HG02610 (cell line): ENCODE results near the gene LRMDA.

ENCODE experiments used
- ATAC-seq: cut with Tn5 transposase; IDR thresholded peaks from one replicate; pipeline ENCODE4 v1.9.1; 2021; ENCODE audit warnings: mild to moderate bottlenecking, moderate library complexity; ENCODE audit not compliant: unreplicated experiment

LRMDA gene

GRCh38 chr10:76033457-76034196 lies 602.2 kb downstream of the LRMDA start:
- ATAC-seq = no peak

- ATAC-seq = no peak
These were observed 603.2 kb downstream of the LRMDA start for GRCh38 chr10:76034353-76035205.

- no peak for ATAC-seq
These were observed 604.0 kb downstream of the LRMDA start for GRCh38 chr10:76035206-76036110.

- peak; percentile 69 for ATAC-seq
These were observed 604.9 kb downstream of the LRMDA start for GRCh38 chr10:76036111-76036940.

- no peak for ATAC-seq
These were observed 605.5 kb downstream of the LRMDA start for GRCh38 chr10:76036962-76037361.

- no peak for ATAC-seq
These were observed 606.2 kb downstream of the LRMDA start for GRCh38 chr10:76037531-76038155.

- no peak for ATAC-seq
These were observed 607.3 kb downstream of the LRMDA start for GRCh38 chr10:76038696-76039095.

- no peak for ATAC-seq
These were observed 608.8 kb downstream of the LRMDA start for GRCh38 chr10:76040107-76040829.

GRCh38 chr10:76040830-76041220 lies 609.4 kb downstream of the LRMDA start:
- no peak for ATAC-seq

GRCh38 chr10:76041551-76041950 lies 610.1 kb downstream of the LRMDA start:
- no peak for ATAC-seq

GRCh38 chr10:76043261-76043660 lies 611.8 kb downstream of the LRMDA start:
- no peak for ATAC-seq

- no peak for ATAC-seq
These were observed 613.3 kb downstream of the LRMDA start for GRCh38 chr10:76044751-76045150.

GRCh38 chr10:76045174-76045573 lies 613.8 kb downstream of the LRMDA start:
- ATAC-seq = no peak

- no peak for ATAC-seq
These were observed 616.1 kb downstream of the LRMDA start for GRCh38 chr10:76047521-76047920.

- ATAC-seq = no peak
These were observed 618.3 kb downstream of the LRMDA start for GRCh38 chr10:76049581-76050290.

GRCh38 chr10:76050291-76050625 lies 618.8 kb downstream of the LRMDA start:
- ATAC-seq = no peak

- ATAC-seq = no peak
These were observed 619.8 kb downstream of the LRMDA start for GRCh38 chr10:76051007-76051936.
